Measurements from ENCODE around the gene CACNA1H.
A peak's percentile ranks its signal among the peaks of the same experiment; 100 is the strongest.
"Not testable (repeated sequence)": the region's sequence is repeated elsewhere in the genome, so short reads cannot be mapped to it uniquely, and the experiment has no call there.

CACNA1H gene

DNA sequence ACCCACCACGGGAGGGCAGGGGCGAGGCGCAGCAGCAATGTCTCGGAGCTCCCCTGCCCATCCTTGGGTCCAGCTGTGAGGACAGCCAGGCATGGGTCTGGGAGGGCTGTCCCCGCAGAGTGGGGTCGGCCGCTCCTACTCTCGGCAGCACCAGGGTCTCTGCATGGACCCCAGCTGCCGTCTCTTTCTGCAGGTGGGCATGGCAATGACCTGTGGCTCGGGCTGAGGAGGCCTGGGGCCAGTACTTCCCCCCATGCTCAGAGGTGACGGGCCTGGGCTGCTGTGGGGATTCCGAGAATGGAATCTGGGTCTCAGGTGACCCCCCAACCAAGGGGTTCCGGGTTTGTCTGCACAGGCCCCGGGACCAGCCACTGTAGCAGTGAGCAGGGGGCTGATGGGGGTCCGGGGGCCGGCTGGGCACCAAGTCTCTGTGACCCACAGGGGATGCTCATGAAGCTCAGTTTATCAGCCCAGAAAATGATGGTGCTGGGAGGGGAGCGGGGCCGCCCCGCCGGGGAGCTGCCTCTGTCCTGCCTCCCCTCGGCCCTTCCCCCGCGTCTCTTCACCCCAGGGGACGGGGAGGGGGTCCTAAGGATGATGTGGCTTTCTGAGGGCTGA lies 23.5 kb downstream of the CACNA1H start:
- DNase-seq: no peak

- DNase-seq: no peak
Observed at GRCh38 chr16:1177053-1177452, 24.1 kb downstream of the CACNA1H start.

- no peak for DNase-seq
Observed at GRCh38 chr16:1177750-1178149, 24.8 kb downstream of the CACNA1H start.

DNA sequence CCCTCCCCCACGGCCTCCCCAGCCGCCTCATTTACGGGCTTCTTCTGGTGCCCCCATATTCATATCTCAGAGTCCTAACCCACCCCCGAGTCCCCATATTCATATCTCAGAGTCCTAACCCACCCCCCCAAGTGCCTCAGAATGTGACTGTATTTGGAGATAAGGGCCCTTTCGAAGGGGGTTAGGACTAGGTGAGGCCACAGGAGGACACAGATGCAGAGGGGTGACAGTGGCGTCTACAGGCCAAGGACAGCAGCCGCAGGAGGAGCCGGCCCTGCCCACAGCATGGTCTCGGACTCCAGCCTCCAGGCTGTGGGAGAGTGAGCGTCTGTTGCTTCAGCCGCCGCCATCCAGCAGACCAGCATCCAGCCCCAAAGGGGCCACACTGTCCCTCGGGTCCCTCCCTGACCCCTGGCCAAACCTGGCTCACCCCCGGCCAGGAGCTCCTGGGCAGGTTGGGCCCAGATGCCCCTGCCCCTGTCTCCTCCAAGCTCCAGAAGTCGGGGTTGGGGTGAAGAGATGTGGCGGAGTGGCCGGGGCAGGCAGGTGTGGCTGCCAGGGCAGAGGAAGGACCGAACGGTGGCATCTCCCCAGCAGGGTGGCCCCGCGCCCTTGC lies 25.5 kb downstream of the CACNA1H start:
- no peak for DNase-seq

DNA sequence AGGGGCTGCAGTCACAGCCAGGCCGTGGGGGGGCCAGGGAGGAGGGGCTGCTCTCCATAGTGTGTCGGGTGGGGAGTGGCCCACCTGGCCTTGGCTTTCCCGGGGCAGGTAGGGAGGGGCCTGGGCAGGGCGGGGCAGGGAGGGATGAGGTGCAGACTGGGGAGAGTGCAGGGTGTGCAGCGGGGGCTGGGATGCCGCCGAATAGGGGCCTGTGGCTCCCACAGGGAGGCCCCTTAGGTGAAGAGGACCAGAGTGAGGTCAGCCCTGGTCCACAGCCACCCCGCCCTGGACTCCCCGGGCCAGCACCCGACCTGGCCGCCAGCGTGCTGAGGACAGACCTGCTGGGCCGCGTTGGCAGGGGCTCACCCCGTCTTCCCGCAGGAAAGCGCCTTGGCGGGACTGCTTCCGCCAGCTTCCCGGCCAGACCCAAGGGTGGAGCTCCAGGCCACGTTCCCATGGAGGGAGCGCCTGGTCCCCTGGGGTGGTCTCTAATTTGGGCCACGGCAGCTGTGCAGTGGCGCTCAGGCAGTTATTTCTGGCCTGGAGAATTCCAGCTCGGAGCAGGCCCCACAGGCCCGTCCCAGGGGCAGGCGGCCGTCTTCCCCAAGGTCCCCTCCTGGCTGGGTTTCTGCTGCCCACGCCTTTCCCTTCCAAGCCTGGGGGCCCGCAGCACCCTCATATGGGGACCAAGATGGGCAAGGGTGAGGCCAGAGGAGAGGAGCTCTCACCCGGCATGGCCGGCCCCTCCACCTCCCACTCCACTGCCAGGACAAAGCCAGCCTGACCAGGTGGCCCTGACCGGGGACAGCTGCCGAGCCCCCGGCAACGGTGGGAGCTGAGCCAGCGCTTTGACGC lies 27.9 kb downstream of the CACNA1H start:
- DNase-seq: no peak

- no peak for DNase-seq
Observed at GRCh38 chr16:1181404-1182315, 28.8 kb downstream of the CACNA1H start.

DNA sequence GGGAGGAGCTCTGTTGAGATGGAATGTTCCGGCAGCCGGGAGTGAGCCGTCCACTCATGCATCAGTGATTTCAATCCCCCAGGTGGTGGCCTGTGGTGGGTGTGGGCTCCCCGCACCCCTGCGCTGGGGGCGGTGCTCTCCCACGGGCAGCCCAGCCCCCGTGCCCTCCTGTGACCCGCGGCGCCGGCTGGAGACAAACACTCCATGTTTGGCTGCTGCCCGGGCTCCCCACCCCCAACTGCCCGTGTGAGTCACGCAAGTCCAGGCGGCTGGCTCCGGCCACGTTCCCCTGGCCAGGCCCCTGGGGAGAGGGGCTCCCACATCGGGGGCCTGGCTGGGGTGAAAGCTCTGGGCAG lies 29.4 kb downstream of the CACNA1H start:
- no peak for DNase-seq

DNA sequence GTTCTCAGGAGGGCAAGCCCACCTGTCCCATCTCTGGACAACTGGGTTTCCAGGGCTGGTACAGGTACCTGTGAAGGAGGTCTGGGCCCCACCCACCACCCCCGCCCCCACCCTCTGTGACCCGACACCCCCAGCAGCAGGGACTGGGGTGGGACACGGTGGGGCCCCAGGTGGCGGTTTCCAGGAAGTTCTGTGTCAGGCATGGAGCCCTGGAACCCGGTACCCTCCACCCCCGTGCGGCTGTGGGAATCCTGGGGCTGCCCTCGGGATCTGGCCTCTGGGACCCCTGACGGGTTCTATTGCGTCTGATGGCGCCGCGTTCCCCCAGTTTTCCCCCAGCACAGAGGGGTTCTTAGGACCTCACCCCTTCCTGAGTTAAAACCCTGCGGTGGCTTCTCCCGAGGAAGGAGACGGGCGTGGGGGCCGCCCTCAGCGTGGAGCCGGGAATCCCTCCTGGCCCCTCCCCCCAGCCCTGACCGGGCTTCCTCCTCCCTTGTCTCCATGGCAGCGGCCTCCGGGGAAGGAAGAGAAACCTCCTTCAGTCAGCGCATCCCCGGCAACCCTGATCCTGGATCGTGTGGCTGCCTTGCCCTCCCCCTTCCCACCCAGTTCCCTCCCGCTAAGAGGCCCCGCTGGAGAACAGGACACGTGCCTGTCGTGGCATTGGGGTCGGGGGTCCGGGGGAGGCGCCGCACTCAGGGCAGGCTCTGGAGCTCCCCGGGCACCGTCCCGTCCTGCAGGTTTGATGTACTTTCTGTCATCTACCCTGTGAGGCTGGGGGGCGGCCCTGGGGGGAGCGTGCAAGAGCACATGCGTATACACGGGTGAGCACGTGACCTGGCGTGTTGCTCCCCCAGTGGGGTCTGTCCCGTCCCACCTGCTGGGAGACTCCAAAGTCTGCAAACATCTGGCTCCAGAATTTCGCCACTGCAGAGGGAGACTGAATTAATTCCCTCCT lies 30.3 kb downstream of the CACNA1H start:
- DNase-seq: no peak

- DNase-seq: no peak
Observed at GRCh38 chr16:1184156-1184868, 31.4 kb downstream of the CACNA1H start.

GRCh38 chr16:1184980-1185379 lies 32.1 kb downstream of the CACNA1H start:
- no peak for DNase-seq

DNA sequence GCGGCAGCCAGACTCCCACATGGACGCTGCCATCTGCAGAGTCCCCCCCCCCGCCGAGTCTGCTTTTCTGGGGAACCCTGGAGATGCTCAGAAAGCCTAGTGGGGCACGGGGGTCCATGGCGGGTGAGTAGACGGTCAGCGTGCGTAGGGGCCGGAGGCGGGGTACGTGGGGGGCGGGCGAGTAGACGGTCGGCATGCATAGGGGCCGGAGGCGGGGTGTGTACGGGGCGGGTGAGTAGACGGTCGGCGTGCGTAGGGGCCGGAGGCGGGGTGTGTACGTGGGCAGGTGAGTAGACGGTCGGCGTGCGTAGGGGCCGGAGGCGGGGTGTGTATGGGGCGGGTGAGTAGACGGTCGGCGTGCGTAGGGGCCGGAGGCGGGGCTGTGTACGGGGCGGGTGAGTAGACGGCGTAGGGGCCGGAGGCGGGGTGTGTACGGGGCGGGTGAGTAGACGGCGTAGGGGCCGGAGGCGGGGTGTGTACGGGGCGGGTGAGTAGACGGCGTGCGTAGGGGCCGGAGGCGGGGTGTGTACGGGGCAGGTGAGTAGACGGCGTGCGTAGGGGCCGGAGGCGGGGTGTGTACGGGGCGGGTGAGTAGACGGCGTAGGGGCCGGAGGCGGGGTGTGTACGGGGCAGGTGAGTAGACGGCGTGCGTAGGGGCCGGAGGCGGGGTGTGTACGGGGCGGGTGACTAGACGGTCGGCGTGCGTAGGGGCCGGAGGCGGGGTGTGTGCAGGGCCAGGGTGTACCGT lies 32.7 kb downstream of the CACNA1H start:
- DNase-seq: not testable (repeated sequence)

DNA sequence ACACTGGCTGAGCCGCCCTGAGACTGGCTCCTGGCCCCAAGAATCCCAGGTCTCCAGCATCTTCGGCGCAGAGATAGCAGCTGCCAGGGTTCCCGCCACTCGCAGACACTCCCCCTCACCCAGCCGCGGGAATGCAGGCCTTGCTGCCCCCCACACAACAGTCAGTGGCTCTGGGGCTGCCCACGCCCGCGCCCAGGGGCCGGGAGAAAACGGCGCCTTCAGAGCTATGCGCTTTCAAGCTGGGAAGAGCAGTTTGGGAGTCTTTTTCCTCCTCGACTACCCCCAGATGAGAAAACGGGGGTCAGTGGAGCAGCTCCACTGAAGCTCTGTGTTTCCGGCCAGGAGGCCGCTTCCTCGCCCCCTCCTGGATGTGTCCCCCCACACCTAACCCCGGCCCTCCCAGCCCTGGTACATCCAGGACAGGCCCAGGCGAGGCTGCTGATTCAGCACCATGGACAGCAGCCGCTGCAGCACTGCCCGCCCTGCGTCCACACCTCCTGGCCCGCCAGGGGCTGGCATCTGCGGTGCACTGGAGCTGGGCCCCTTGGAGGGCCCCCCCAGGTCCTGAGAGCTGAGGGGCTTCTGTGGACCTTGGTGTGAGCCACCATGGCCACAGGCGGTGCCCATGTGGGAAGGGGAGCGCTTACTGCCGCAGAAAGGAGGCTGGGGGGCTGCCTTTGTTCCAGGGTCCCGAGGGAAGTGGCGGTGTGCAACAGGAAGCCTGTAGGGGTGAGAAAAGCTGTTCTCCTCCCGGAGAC lies 35.7 kb downstream of the CACNA1H start:
- DNase-seq: peak; percentile 9

DNA sequence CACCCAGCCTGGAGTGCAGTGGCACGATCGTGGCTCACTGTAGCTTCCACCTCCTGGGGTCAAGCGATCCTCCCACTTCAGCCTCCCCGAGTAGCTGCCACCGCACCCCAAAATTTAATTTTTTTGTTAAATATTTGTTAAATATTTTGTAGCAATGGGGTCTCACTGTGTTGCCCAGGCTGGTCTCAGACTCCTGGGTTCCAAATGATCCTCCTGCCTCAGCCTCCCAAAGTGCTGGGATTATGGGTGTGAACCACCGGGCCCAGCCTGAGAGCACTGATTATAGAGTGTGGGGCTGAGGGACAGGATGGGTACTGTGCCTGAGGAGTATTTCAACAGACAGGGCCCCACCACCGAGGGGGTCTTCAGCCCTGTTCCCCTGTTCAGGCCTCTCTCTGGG lies 36.5 kb downstream of the CACNA1H start:
- DNase-seq: no peak

DNA sequence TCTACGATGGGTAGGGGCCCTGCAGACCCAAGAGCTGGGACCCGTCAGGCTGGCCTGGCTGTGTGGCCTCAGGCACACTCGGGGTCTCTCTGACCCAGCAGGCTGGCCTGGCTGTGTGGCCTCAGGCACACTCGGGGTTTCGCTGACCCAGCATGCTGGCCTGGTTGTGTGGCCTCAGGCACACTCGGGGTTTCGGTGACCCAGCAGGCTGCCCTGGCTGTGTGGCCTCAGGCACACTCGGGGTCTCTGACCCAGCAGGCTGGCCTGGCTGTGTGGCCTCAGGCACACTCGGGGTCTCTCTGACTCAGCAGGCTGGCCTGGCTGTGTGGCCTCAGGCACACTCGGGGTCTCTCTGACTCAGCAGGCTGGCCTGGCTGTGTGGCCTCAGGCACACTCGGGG lies 37.9 kb downstream of the CACNA1H start:
- DNase-seq: not testable (repeated sequence)

GRCh38 chr16:1192384-1193073 lies 39.6 kb downstream of the CACNA1H start:
- DNase-seq: no peak

GRCh38 chr16:1193143-1193824 lies 40.4 kb downstream of the CACNA1H start:
- no peak for DNase-seq

- no peak for DNase-seq
Observed at GRCh38 chr16:1193825-1194581, 41.1 kb downstream of the CACNA1H start.

All from stimulated activated naive CD4-positive, alpha-beta T cell treated with Interleukin-2 at 50 U/mL for 16 hours (primary cell).